T-helper 2 cell treated with Interferon-gamma antibody and Interleukin-4, amounts not matched to agents 5 μg/mL and 100 μg/mL, for 36 hours (primary cell): Measurements from ENCODE around the gene ATG4C.

Experiments used
- DNase-seq: peaks from one replicate; pipeline ENCODE4 v3.0.0; 2021; ENCODE audit warnings: low spot score
- H3K27ac Mint-ChIP-seq: one replicate; pipeline ENCODE4 v1.8.0; 2021; ENCODE audit warnings: mild to moderate bottlenecking, mixed read lengths
- H3K27me3 Mint-ChIP-seq: one replicate; pipeline ENCODE4 v1.8.0; 2021; ENCODE audit warnings: low read depth, mixed read lengths
- H3K36me3 Mint-ChIP-seq: one replicate; pipeline ENCODE4 v1.8.0; 2021; ENCODE audit warnings: low read depth, mixed read lengths
- H3K4me1 Mint-ChIP-seq: one replicate; pipeline ENCODE4 v1.8.0; 2021; ENCODE audit warnings: low read depth, mixed read lengths
- H3K4me3 Mint-ChIP-seq: one replicate; pipeline ENCODE4 v1.8.0; 2022; ENCODE audit warnings: mild to moderate bottlenecking, moderate library complexity, mixed read lengths
- H3K9me3 Mint-ChIP-seq: one replicate; pipeline ENCODE4 v1.8.0; 2021; ENCODE audit warnings: mixed read lengths

ATG4C gene

DNA sequence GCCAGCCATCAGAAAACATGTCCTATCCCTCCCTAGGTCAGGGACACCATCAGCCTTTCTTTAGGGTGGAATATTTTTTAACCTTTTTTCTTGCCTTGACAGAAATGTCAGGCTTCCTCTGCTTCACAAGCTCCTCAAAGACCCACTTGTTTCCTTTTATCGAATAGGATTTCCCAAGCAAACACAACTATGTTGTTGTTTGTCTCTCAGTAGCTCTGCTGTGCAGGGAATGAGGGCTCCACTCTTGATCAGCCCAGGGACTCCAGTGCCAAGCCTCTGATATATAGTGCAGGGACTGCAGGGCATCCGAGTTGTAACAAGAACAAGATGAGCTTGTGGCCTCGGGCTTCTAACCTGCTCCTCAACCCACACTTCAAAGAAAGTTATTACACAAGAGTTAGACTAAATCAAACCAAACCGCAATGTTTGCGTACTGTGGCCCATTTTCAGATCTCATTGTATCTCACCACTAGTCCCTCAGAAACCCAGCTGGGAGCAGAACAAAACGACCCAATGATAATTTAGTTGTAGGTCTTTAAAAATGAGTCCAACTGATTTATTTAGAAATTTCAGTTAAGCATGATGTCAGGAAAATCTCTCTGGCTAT, 108.1 kb downstream of the ATG4C start:
- peaks cover 2% of the 10 kb centered on the region for H3K27me3 Mint-ChIP-seq
- H3K4me1 Mint-ChIP-seq = no peaks in the 10 kb centered on the region
- no peaks in the 10 kb centered on the region for H3K9me3 Mint-ChIP-seq
- DNase-seq = no peak
- H3K36me3 Mint-ChIP-seq = no peaks in the 10 kb centered on the region
- H3K4me3 Mint-ChIP-seq = no peak overlapping the region
- no peak overlapping the region for H3K27ac Mint-ChIP-seq

DNA sequence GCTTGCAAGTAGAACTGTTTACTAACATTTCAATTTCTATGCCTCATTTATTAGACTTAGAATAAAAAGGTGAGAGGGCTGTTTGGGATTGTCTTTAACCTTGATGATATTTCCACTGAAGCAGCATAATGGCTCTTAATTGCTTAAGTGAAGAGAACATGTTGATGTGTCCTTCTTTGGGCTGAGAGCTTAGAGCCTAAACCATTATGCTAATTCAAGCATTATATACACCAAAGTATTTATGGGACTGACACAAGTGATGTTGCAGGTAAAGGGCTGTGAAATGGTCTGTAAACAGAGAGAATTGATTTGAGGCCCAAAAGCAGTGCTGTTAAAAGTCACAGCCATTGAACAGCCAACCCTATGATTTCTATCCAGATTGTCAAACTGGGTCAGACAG, 113.9 kb downstream of the ATG4C start:
- Mint-ChIP-seq H3K4me3 (no peak overlapping the region), H3K9me3 (no peaks in the 10 kb centered on the region), H3K27me3 (peaks cover 4% of the 10 kb centered on the region)

DNA sequence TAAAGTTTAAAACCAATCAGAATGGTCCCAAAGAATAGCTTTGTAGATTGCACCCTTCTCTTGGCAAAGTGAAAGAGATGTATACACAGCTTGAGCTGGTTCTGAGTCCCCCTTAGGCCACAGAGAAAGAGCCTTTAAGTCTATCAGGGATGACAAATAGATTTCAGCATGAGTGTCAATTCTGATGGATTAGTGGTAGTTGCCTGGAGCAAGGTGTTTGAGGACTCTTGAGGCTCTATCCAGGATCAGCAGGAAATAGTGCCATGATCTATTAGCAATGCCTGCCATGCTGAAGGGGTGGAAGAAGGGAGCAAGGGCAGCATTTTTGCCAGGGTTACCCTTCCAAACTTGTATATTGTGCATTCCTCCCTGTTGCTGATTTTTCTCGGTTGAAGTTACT, 116.6 kb downstream of the ATG4C start:
- DNase-seq = no peak
- peaks cover 2% of the 10 kb centered on the region for H3K27me3 Mint-ChIP-seq
- no peaks in the 10 kb centered on the region for H3K9me3 Mint-ChIP-seq
- H3K4me3 Mint-ChIP-seq = no peak overlapping the region
- H3K36me3 Mint-ChIP-seq = no peaks in the 10 kb centered on the region
- no peaks in the 10 kb centered on the region for H3K4me1 Mint-ChIP-seq
- H3K27ac Mint-ChIP-seq = no peak overlapping the region

More for the DNA sequence above, 113.9 kb downstream of the ATG4C start:
- DNase-seq = no peak
- H3K27ac Mint-ChIP-seq = no peak overlapping the region
- no peaks in the 10 kb centered on the region for H3K36me3 Mint-ChIP-seq
- no peaks in the 10 kb centered on the region for H3K4me1 Mint-ChIP-seq

- no peak for DNase-seq
- no peak overlapping the region for H3K4me3 Mint-ChIP-seq
- H3K27ac Mint-ChIP-seq = no peak overlapping the region
- no peaks in the 10 kb centered on the region for H3K4me1 Mint-ChIP-seq
- H3K27me3 Mint-ChIP-seq = peaks cover 2% of the 10 kb centered on the region
- H3K36me3 Mint-ChIP-seq = no peaks in the 10 kb centered on the region
- no peaks in the 10 kb centered on the region for H3K9me3 Mint-ChIP-seq
These were observed 117.7 kb downstream of the ATG4C start for GRCh38 chr1:62901650-62902049.

- Mint-ChIP-seq H3K36me3 (no peaks in the 10 kb centered on the region), H3K4me1 (peaks cover 5% of the 10 kb centered on the region), H3K4me3 (no peak overlapping the region), H3K27me3 (peaks cover 4% of the 10 kb centered on the region), H3K9me3 (no peaks in the 10 kb centered on the region), H3K27ac (no peak overlapping the region)
- no peak for DNase-seq
These were observed 119.6 kb downstream of the ATG4C start for GRCh38 chr1:62903522-62903921.

DNA sequence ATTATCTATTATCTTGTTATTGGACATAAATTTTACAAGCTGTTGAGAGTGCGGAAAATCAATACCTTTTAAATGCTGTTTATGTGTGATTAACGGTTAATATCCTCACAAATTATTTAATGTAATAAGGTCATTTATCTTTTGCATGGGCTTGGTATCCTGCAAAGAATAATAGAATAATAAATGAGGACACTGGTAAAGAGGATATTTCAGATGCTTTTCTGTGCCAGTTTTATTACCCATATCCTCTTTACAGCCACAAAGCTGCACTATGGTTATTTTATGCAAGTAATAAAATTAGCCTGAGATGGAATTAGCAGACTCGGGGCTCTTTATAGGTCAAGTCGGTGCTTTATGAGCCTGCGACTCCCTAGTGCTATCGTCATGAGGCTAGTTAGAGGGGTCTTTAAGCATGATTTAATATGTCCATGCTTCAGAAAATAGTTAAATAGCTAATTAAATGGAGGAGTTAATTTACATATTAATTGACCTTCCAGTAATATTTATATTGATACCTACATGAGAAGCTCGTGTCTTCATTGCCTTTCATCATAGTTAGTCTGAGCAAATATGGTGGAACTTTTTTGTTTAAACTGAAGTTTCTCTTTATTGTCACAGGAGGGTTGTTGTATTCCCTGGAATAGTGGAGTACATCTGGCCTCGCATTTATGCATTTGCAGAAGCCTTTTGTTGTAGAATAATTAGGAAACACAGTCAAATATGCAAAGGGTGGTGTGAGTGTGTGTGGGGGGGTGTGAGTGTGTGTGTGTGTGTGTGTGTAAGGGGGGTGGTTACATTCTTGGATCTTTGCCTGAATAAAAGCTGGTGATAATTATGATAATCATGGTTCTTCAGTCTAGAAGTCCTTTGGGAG, 120.3 kb downstream of the ATG4C start:
- H3K36me3 Mint-ChIP-seq = no peaks in the 10 kb centered on the region
- H3K4me1 Mint-ChIP-seq = peaks cover 5% of the 10 kb centered on the region
- no peak for DNase-seq
- no peak overlapping the region for H3K4me3 Mint-ChIP-seq
- H3K9me3 Mint-ChIP-seq = no peaks in the 10 kb centered on the region
- peaks cover 4% of the 10 kb centered on the region for H3K27me3 Mint-ChIP-seq
- H3K27ac Mint-ChIP-seq = no peak overlapping the region

DNA sequence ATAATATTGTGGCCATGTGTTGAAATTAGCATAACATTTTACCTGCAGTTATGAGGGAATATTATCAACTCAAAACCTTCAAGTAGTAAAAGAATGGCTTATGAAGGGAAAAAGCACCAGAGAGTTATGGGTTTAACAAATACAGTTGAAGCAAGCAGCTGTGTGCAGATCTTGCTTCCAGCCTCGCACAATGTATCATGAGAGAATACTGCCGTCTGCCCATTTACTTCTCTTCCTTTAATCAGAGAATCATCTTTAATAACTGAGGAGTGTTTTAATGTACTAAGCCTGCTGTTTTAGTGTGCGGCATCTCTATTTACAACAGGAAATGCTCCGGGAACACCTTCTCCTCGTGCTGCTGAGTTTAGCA, 120.9 kb downstream of the ATG4C start:
- Mint-ChIP-seq H3K27me3 (peaks cover 2% of the 10 kb centered on the region), H3K4me3 (no peak overlapping the region), H3K27ac (no peak overlapping the region), H3K4me1 (peaks cover 5% of the 10 kb centered on the region), H3K9me3 (no peaks in the 10 kb centered on the region), H3K36me3 (no peaks in the 10 kb centered on the region)
- no peak for DNase-seq

DNA sequence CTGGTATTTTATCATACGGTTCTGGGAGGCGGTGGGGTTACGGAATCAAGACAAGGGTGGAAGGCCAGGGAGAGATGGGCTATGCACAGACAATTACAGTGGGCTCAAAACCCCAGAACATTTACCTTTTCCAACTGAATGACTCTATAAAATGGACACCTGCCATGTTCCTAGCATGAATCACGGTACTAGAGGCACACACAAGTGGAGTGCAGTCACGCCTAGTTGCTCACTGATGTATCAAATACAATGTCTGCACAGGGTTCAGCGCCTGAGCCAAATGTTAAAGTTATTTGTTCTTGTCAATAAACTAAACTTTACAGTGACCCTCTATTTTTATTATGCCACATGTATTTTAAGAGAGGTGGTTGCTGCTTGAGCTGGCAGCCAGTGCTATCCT, 121.4 kb downstream of the ATG4C start:
- Mint-ChIP-seq H3K4me1 (peaks cover 5% of the 10 kb centered on the region), H3K4me3 (no peak overlapping the region), H3K27ac (no peak overlapping the region), H3K36me3 (no peaks in the 10 kb centered on the region), H3K27me3 (peaks cover 2% of the 10 kb centered on the region), H3K9me3 (no peaks in the 10 kb centered on the region)
- no peak for DNase-seq

DNA sequence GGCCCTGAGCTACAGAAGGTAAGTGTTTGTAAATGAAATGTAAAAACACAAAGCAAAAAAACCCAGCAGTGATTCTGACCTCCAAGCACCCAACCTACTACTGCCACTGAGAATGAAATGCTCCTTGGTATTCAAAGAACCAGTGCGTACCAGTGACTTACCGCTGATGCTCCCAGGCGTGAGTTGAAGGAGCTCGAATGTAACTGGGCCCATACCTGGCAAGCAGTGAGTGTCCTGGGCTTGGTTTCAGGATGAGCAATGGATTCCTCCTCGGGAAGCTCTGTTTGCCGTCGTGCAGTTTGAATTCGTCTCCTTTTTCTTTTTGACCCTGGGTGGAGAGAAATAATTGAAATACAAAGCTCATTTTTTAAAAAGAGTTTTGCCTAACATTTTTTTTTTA, 121.9 kb downstream of the ATG4C start:
- H3K4me3 Mint-ChIP-seq = no peak overlapping the region
- no peak overlapping the region for H3K27ac Mint-ChIP-seq
- no peaks in the 10 kb centered on the region for H3K9me3 Mint-ChIP-seq
- peaks cover 5% of the 10 kb centered on the region for H3K4me1 Mint-ChIP-seq
- no peaks in the 10 kb centered on the region for H3K36me3 Mint-ChIP-seq
- H3K27me3 Mint-ChIP-seq = peaks cover 2% of the 10 kb centered on the region
- no peak for DNase-seq

DNA sequence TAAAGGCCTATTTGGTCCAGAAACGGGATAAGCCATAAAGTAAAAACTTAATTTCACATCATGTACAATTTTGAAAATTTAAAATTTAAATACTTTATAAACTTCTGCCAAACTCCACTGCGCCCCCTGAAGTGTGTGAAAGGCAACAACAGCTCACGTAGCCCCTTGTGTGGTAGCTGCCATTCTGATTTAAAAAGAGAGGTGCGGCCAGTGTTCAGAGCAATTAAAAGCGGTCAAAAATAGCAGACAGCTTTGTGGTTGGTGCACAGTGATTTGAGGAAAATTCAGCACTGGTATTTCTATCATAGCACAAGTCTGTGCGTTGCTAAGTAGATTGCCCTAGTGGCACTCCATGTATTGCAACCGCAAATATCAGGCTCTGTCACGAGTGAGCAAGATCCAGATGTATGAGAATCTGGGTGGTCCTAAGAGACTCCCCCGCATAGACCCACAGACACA, 122.5 kb downstream of the ATG4C start:
- Mint-ChIP-seq H3K27ac (no peak overlapping the region), H3K9me3 (no peaks in the 10 kb centered on the region), H3K27me3 (peaks cover 2% of the 10 kb centered on the region), H3K36me3 (no peaks in the 10 kb centered on the region), H3K4me3 (no peak overlapping the region), H3K4me1 (peaks cover 5% of the 10 kb centered on the region)
- DNase-seq = no peak

DNA sequence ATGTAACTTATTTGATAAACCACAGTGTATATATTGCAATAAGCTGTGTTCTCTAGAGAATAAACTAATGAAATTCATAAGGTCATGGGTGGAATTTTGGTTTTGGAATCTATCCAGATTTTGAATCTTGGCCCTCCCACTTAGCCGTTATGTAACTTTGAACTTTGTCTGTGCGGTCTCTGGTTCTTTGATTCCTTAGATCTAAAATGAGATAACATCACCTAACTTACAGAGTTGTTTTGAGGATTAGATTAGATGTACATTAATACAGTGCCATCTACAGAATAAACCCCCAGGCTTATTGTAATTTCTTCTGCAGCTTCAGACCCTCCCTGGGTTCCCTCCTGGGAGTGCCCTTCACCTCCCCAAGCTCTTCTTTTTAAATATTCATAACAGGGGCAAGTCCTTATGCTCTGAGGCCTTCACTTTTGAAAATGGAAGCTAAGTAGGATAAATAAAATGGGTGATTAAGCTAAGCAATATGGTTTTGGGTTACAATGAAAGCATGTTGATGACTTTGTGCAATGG, 124.3 kb downstream of the ATG4C start:
- peaks cover 5% of the 10 kb centered on the region for H3K4me1 Mint-ChIP-seq
- peaks cover 2% of the 10 kb centered on the region for H3K27me3 Mint-ChIP-seq
- no peaks in the 10 kb centered on the region for H3K9me3 Mint-ChIP-seq
- no peak overlapping the region for H3K4me3 Mint-ChIP-seq
- no peak for DNase-seq
- H3K36me3 Mint-ChIP-seq = no peaks in the 10 kb centered on the region
- H3K27ac Mint-ChIP-seq = no peak overlapping the region

GRCh38 chr1:62912028-62912638, 128.2 kb downstream of the ATG4C start:
- no peak for DNase-seq
- no peaks in the 10 kb centered on the region for H3K9me3 Mint-ChIP-seq
- H3K4me1 Mint-ChIP-seq = peaks cover 5% of the 10 kb centered on the region
- no peak overlapping the region for H3K4me3 Mint-ChIP-seq
- H3K27me3 Mint-ChIP-seq = peaks cover 2% of the 10 kb centered on the region
- no peaks in the 10 kb centered on the region for H3K36me3 Mint-ChIP-seq
- H3K27ac Mint-ChIP-seq = no peak overlapping the region
